Astrocyte (in vitro differentiated cells and primary cell): ENCODE measurements around the gene PRSS53.

Experiments
- CTCF ChIP-seq: IDR thresholded peaks from 2 replicates; pipeline ENCODE4 v1.5.1; 2011; ENCODE audit warnings: low read depth, mild to moderate bottlenecking, inconsistent platforms, low read length, moderate library complexity; ENCODE audit not compliant: insufficient read depth
- EZH2 ChIP-seq: IDR thresholded peaks from 2 replicates; pipeline ENCODE4 v1.6.1; 2012; ENCODE audit warnings: mild to moderate bottlenecking, low read length, inconsistent platforms; ENCODE audit not compliant: insufficient read depth

GRCh38 chr16:31084584-31085302 lies 4.0 kb downstream of the PRSS53 start:
- TF ChIP-seq CTCF, result no peak
- no peak for TF ChIP-seq EZH2
